ENCODE data around the gene ANO7. TPM values are rescaled to one million over a fixed set of nuclear protein-coding genes. Genes with fewer than 3 reads are reported as not detected.
A peak's percentile ranks its signal among the peaks of the same experiment; 100 is the strongest.

The ANO7 gene
- total and polyA plus RNA-seq, 3 experiments from 2014 or later = 0.83 to 0.86 TPM; not detected in 1

GRCh38 chr2:241268306-241268705 is 79.8 kb downstream of the ANO7 start:
- no peaks in the 10 kb centered on the region for H3K9me3 ChIP-seq (ENCODE audit: low read length)
- H3K27ac ChIP-seq (ENCODE audit: low read depth, low read length) = no peak overlapping the region
- ChIA-PET CTCF (interaction anchor here (1.4 to 1.7 kb wide), 2 partner anchors 9 to 47 kb away, joined by 3 to 4 read pairs; partner anchors contain the start of gene HDLBP), POLR2A (no interaction called here)
- H3K36me3 Mint-ChIP-seq = peaks cover 0 to 58% (median 3%) of the 10 kb centered on the region in 3 donors
- peak overlapping the region in 4 of 8 donors; percentile 3 to 52 (median 24) for H3K27ac Mint-ChIP-seq
- no peak for DNase-seq
- H3K9me3 Mint-ChIP-seq = no peaks in the 10 kb centered on the region
- H3K4me3 Mint-ChIP-seq = peak overlapping the region in 1 of 7 donors; percentile 83
- peaks cover 0 to 2% of the 10 kb centered on the region in 2 donors for H3K27me3 Mint-ChIP-seq
- H3K4me1 ChIP-seq (ENCODE audit: insufficient read depth, low read length) = peaks cover 15% of the 10 kb centered on the region
- peaks cover 15% of the 10 kb centered on the region for H3K36me3 ChIP-seq (ENCODE audit: insufficient read depth, low read length)
- peaks cover 38 to 54% (median 47%) of the 10 kb centered on the region in 3 donors for H3K4me1 Mint-ChIP-seq
- H3K4me3 ChIP-seq (ENCODE audit: low read length) = no peak overlapping the region
- no peaks in the 10 kb centered on the region for H3K27me3 ChIP-seq (ENCODE audit: insufficient read depth, low read length, poor library complexity, severe bottlenecking)

GRCh38 chr2:241268716-241269445 is 80.4 kb downstream of the ANO7 start:
- Mint-ChIP-seq H3K27me3 (peaks cover 0 to 2% of the 10 kb centered on the region in 2 donors), H3K4me3 (peak overlapping the region in 1 of 7 donors; percentile 83), H3K9me3 (no peaks in the 10 kb centered on the region), H3K4me1 (peaks cover 44 to 58% (median 53%) of the 10 kb centered on the region in 3 donors), H3K27ac (peak overlapping the region in 6 of 8 donors; percentile 33 to 75 (median 52)), H3K36me3 (peaks cover 0 to 52% (median 2%) of the 10 kb centered on the region in 3 donors)
- H3K4me1 ChIP-seq (ENCODE audit: insufficient read depth, low read length) = peaks cover 21% of the 10 kb centered on the region
- H3K27ac ChIP-seq (ENCODE audit: low read depth, low read length) = no peak overlapping the region
- H3K9me3 ChIP-seq (ENCODE audit: low read length) = no peaks in the 10 kb centered on the region
- CTCF ChIA-PET = interaction anchor here (1.4 kb wide), 1 partner anchor 46 kb away, joined by 3 read pairs; the partner anchor contains the start of gene HDLBP
- no peaks in the 10 kb centered on the region for H3K27me3 ChIP-seq (ENCODE audit: insufficient read depth, low read length, poor library complexity, severe bottlenecking)
- H3K4me3 ChIP-seq (ENCODE audit: low read length) = no peak overlapping the region
- DNase-seq = no peak
- H3K36me3 ChIP-seq (ENCODE audit: insufficient read depth, low read length) = peaks cover 11% of the 10 kb centered on the region
- POLR2A ChIA-PET = no interaction called here

- Histone ChIP-seq H3K27me3 (ENCODE audit: insufficient read depth, low read length, poor library complexity, severe bottlenecking) (no peaks in the 10 kb centered on the region), H3K4me1 (ENCODE audit: insufficient read depth, low read length) (peaks cover 21% of the 10 kb centered on the region), H3K4me3 (ENCODE audit: low read length) (no peak overlapping the region), H3K27ac (ENCODE audit: low read depth, low read length) (no peak overlapping the region), H3K9me3 (ENCODE audit: low read length) (no peaks in the 10 kb centered on the region), H3K36me3 (ENCODE audit: insufficient read depth, low read length) (peaks cover 5% of the 10 kb centered on the region)
- H3K27me3 Mint-ChIP-seq = peaks cover 0 to 2% of the 10 kb centered on the region in 2 donors
- H3K4me1 Mint-ChIP-seq = peaks cover 45 to 66% (median 59%) of the 10 kb centered on the region in 3 donors
- no peak for DNase-seq
- peaks cover 0 to 44% (median 2%) of the 10 kb centered on the region in 3 donors for H3K36me3 Mint-ChIP-seq
- ChIA-PET POLR2A (no interaction called here), CTCF (no interaction called here)
- peak overlapping the region in 6 of 8 donors; percentile 29 to 95 (median 53) for H3K27ac Mint-ChIP-seq
- H3K9me3 Mint-ChIP-seq = no peaks in the 10 kb centered on the region
- H3K4me3 Mint-ChIP-seq = peak overlapping the region in 3 of 7 donors; percentile 96 to 98 (median 97)
Observed at GRCh38 chr2:241269707-241270520, 81.4 kb downstream of the ANO7 start.

GRCh38 chr2:241270531-241270930 is 82.1 kb downstream of the ANO7 start:
- Mint-ChIP-seq H3K36me3 (peaks cover 0 to 41% (median 2%) of the 10 kb centered on the region in 3 donors), H3K4me3 (peak overlapping the region; percentile 91 to 98 (median 96)), H3K4me1 (peaks cover 45 to 70% (median 59%) of the 10 kb centered on the region in 3 donors), H3K9me3 (peaks cover 0 to 2% (median 0%) of the 10 kb centered on the region in 5 donors), H3K27ac (peak overlapping the region in 7 of 8 donors; percentile 54 to 96 (median 93)), H3K27me3 (peaks cover 0 to 2% of the 10 kb centered on the region in 2 donors)
- Histone ChIP-seq H3K36me3 (ENCODE audit: insufficient read depth, low read length) (peaks cover 4% of the 10 kb centered on the region), H3K4me1 (ENCODE audit: insufficient read depth, low read length) (peaks cover 21% of the 10 kb centered on the region), H3K27ac (ENCODE audit: low read depth, low read length) (no peak overlapping the region), H3K9me3 (ENCODE audit: low read length) (no peaks in the 10 kb centered on the region), H3K4me3 (ENCODE audit: low read length) (no peak overlapping the region), H3K27me3 (ENCODE audit: insufficient read depth, low read length, poor library complexity, severe bottlenecking) (no peaks in the 10 kb centered on the region)
- POLR2A ChIA-PET = no interaction called here
- DNase-seq = no peak
- CTCF ChIA-PET = no interaction called here

- Mint-ChIP-seq H3K4me3 (peak overlapping the region; percentile 91 to 98 (median 96)), H3K9me3 (peaks cover 0 to 3% (median 0%) of the 10 kb centered on the region in 5 donors), H3K27me3 (peaks cover 0 to 2% of the 10 kb centered on the region in 2 donors), H3K27ac (peak overlapping the region; percentile 54 to 96 (median 93)), H3K4me1 (peaks cover 45 to 70% (median 59%) of the 10 kb centered on the region in 3 donors), H3K36me3 (peaks cover 0 to 31% (median 2%) of the 10 kb centered on the region in 3 donors)
- peaks cover 4% of the 10 kb centered on the region for H3K36me3 ChIP-seq (ENCODE audit: insufficient read depth, low read length)
- POLR2A ChIA-PET = no interaction called here
- CTCF ChIA-PET = no interaction called here
- DNase-seq = peak; percentile 39 to 69 (median 48)
- H3K27me3 ChIP-seq (ENCODE audit: insufficient read depth, low read length, poor library complexity, severe bottlenecking) = no peaks in the 10 kb centered on the region
- peaks cover 21% of the 10 kb centered on the region for H3K4me1 ChIP-seq (ENCODE audit: insufficient read depth, low read length)
- H3K4me3 ChIP-seq (ENCODE audit: low read length) = peak overlapping the region; percentile 60
- no peaks in the 10 kb centered on the region for H3K9me3 ChIP-seq (ENCODE audit: low read length)
- no peak overlapping the region for H3K27ac ChIP-seq (ENCODE audit: low read depth, low read length)
Observed at GRCh38 chr2:241271706-241272302, 83.3 kb downstream of the ANO7 start.

GRCh38 chr2:241272303-241273209 is 84.1 kb downstream of the ANO7 start:
- peaks cover 0 to 2% of the 10 kb centered on the region in 2 donors for H3K27me3 Mint-ChIP-seq
- H3K4me3 ChIP-seq (ENCODE audit: low read length) = peak overlapping the region; percentile 60
- H3K27me3 ChIP-seq (ENCODE audit: insufficient read depth, low read length, poor library complexity, severe bottlenecking) = no peaks in the 10 kb centered on the region
- H3K27ac Mint-ChIP-seq = peak overlapping the region in 6 of 8 donors; percentile 61 to 95 (median 79)
- H3K4me3 Mint-ChIP-seq = peak overlapping the region; percentile 66 to 82 (median 81)
- DNase-seq = peak; percentile 38 to 64 (median 56)
- H3K9me3 ChIP-seq (ENCODE audit: low read length) = no peaks in the 10 kb centered on the region
- H3K4me1 Mint-ChIP-seq = peaks cover 42 to 63% (median 59%) of the 10 kb centered on the region in 3 donors
- ChIA-PET CTCF (no interaction called here), POLR2A (interaction anchor here (0.6 kb wide), 1 partner anchor 178 kb away, joined by 3 read pairs; no protein-coding TSS in a partner anchor)
- H3K9me3 Mint-ChIP-seq = peaks cover 0 to 3% (median 0%) of the 10 kb centered on the region in 5 donors
- no peak overlapping the region for H3K27ac ChIP-seq (ENCODE audit: low read depth, low read length)
- peaks cover 0 to 23% (median 2%) of the 10 kb centered on the region in 3 donors for H3K36me3 Mint-ChIP-seq
- peaks cover 3% of the 10 kb centered on the region for H3K36me3 ChIP-seq (ENCODE audit: insufficient read depth, low read length)
- H3K4me1 ChIP-seq (ENCODE audit: insufficient read depth, low read length) = peaks cover 21% of the 10 kb centered on the region
